22Rv1 (cell line): ENCODE results near the gene MICU2.

ENCODE experiments used
- H3K27ac ChIP-seq: fragments of 450-650 bp; 2 replicates; pipeline ENCODE4 v1.5.1; 2017
- CTCF ChIP-seq: fragments of 450-650 bp; IDR thresholded peaks from 2 replicates; pipeline ENCODE4 v1.5.1; 2017; ENCODE audit warnings: mild to moderate bottlenecking
- ZFX ChIP-seq: fragments of 450-650 bp; IDR thresholded peaks from 2 replicates; pipeline ENCODE4 v1.6.1; 2017; ENCODE audit warnings: antibody characterized with exemption, borderline replicate concordance

MICU2 gene

GRCh38 chr13:21538280-21538679 is 65.7 kb downstream of the MICU2 start:
- TF ChIP-seq ZFX: no peak
- TF ChIP-seq CTCF: no peak
- H3K27ac ChIP-seq: no peak overlapping the region

- TF ChIP-seq ZFX (no peak), CTCF (no peak)
Observed at GRCh38 chr13:21537105-21537504, 66.9 kb downstream of the MICU2 start.

GRCh38 chr13:21534760-21535159 is 69.2 kb downstream of the MICU2 start:
- TF ChIP-seq ZFX (no peak), CTCF (no peak)

More at GRCh38 chr13:21537105-21537504, 66.9 kb downstream of the MICU2 start:
- H3K27ac ChIP-seq: no peak overlapping the region

GRCh38 chr13:21531455-21531854 is 72.5 kb downstream of the MICU2 start:
- H3K27ac ChIP-seq: no peak overlapping the region
- no peak for TF ChIP-seq CTCF
- TF ChIP-seq ZFX: no peak

More at GRCh38 chr13:21534760-21535159, 69.2 kb downstream of the MICU2 start:
- no peak overlapping the region for H3K27ac ChIP-seq

- TF ChIP-seq ZFX (no peak), CTCF (no peak)
- no peak overlapping the region for H3K27ac ChIP-seq
Observed at GRCh38 chr13:21530656-21531055, 73.3 kb downstream of the MICU2 start.

GRCh38 chr13:21529146-21529893 is 74.7 kb downstream of the MICU2 start:
- no peak for TF ChIP-seq CTCF
- TF ChIP-seq ZFX: no peak
- H3K27ac ChIP-seq: no peak overlapping the region

GRCh38 chr13:21528616-21529015 is 75.4 kb downstream of the MICU2 start:
- H3K27ac ChIP-seq: no peak overlapping the region
- no peak for TF ChIP-seq ZFX
- TF ChIP-seq CTCF: no peak
